ENCODE measurements around the gene TUBA1B.

TUBA1B gene

GRCh38 chr12:49126852-49127763, 4.1 kb downstream of the TUBA1B start:
- no peak for DNase-seq

GRCh38 chr12:49121047-49121696, 10.0 kb downstream of the TUBA1B start:
- no peak for DNase-seq

- no peak for DNase-seq
These were observed 20.0 kb downstream of the TUBA1B start for GRCh38 chr12:49111206-49111605.

- DNase-seq, result peak; percentile 98
These were observed 20.6 kb downstream of the TUBA1B start, which contains the start of gene LMBR1L for GRCh38 chr12:49110464-49111155. Gene LMBR1L (minus strand): TSS chr12:49110847. CDS start chr12:49110555, 292 bp downstream.

- no peak for DNase-seq
These were observed 21.3 kb downstream of the TUBA1B start for GRCh38 chr12:49109641-49110463.

- no peak for DNase-seq
These were observed 22.2 kb downstream of the TUBA1B start for GRCh38 chr12:49108958-49109404.

- no peak for DNase-seq
These were observed 25.6 kb downstream of the TUBA1B start for GRCh38 chr12:49105504-49106084.

- DNase-seq, result no peak
These were observed 26.4 kb downstream of the TUBA1B start for GRCh38 chr12:49104822-49105221.

- DNase-seq, result no peak
These were observed 30.8 kb downstream of the TUBA1B start for GRCh38 chr12:49100380-49100779.

GRCh38 chr12:49098703-49099102, 32.5 kb downstream of the TUBA1B start:
- DNase-seq, result no peak

- DNase-seq, result peak; percentile 61 to 70
These were observed 33.2 kb downstream of the TUBA1B start for GRCh38 chr12:49098035-49098451.

- no peak for DNase-seq
These were observed 33.8 kb downstream of the TUBA1B start for GRCh38 chr12:49097381-49097780.

- DNase-seq, result no peak
These were observed 36.2 kb downstream of the TUBA1B start for GRCh38 chr12:49094975-49095365.

- DNase-seq, result no peak
These were observed 36.8 kb downstream of the TUBA1B start, which contains the start of gene DHH for GRCh38 chr12:49094160-49094974. Gene DHH (minus strand): TSS chr12:49094801. CDS start chr12:49094512, 289 bp downstream.

- DNase-seq, result no peak
These were observed 37.4 kb downstream of the TUBA1B start for GRCh38 chr12:49093792-49094159.

GRCh38 chr12:49092816-49093406, 38.3 kb downstream of the TUBA1B start:
- DNase-seq, result no peak

GRCh38 chr12:49092086-49092815, 38.9 kb downstream of the TUBA1B start:
- DNase-seq, result peak; percentile 49 to 60

- no peak for DNase-seq
These were observed 39.4 kb downstream of the TUBA1B start for GRCh38 chr12:49091836-49092085.

GRCh38 chr12:49091056-49091835, 39.9 kb downstream of the TUBA1B start:
- no peak for DNase-seq
